GM19328 (cell line): ENCODE measurements around the gene FAM3C.

Source experiments
- ATAC-seq: cut with Tn5 transposase; IDR thresholded peaks from one replicate; pipeline ENCODE4 v1.9.1; 2021; ENCODE audit warnings: mild to moderate bottlenecking, moderate library complexity; ENCODE audit not compliant: unreplicated experiment

FAM3C gene

DNA sequence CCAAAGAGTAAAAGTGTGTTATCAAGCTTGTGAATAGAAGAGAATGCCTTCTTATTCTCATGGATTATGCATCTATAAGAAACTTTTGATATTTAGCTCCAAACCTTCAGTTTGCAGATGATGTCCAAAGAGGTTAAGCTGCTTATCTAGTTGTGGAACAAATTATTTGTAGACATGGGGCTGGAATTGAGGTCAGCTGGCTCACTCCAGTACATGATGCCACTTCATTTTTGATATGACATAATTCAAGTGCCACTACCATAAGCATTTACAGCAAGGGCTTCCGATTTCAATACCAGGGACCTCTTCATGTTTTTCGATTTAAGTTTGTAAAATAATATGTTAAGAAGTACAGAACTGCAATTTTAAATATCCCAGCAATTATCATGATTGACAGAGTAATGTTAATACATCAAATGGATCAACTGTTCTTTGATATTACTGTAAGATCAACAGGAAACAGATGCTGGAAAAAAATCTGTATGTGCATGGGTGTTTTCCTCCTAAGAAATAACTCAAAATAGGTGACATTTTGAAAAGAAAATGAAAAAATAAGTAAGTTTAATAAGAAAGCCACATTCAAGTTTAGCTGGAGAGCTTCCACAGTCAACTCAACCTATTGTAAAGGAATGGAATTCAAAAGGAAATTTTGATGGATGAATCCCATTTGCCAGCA, 12.7 kb downstream of the FAM3C start:
- ATAC-seq = no peak

DNA sequence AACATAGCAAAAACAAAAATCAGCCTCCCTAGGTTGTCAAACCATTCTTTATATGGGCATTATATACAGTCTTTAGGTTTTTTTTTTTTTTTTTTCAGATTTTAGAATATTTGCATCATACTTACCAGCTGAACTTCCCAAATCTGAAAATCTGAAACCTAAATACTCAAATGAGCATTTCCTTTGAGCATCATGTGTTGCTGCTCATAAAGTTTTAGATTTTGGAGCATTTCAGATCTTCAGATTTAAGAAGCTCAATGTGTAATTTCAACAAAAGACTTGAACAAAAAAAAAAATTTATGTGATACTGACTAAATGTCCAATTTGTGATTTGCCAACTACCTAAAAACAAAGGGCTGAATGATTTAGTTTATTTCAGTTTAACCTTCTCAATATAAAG, 13.6 kb downstream of the FAM3C start:
- no peak for ATAC-seq

DNA sequence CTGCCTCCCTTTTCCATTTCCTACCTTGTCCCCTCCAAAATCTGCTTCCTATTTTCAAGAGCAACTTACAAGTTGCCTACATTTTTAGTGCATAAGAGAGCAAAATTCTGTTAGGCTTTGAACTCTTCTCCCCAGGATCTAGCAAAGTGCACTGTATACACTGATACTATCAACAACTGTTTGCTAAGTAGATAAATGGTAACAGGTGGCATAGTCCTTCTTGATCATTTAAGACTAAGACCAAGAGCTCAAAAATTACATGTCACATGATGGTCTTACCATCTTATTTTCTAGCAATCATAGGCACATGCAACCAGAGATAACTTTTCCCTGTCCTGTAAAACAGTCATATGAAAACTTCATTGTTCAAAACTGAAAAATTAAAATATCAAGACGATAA, 16.2 kb downstream of the FAM3C start:
- ATAC-seq = no peak

DNA sequence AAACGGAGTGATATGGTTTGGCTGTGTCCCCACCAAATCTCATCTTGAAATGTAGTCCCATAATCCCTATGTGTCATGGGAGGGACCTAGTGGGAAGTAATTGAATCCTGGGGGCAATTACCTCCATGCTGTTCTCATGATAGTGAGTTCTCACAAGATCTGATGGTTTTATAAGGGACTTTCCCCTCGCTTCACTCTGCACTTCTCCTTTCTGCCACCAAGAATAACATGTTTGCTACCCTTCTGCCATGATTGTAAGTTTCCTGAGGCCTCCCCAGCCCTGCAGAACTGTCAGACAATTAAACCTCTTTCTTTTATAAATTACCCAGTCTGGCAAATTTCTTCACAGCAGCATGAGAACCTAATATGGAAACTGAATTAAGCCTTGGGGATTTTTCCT, 19.1 kb downstream of the FAM3C start:
- no peak for ATAC-seq

DNA sequence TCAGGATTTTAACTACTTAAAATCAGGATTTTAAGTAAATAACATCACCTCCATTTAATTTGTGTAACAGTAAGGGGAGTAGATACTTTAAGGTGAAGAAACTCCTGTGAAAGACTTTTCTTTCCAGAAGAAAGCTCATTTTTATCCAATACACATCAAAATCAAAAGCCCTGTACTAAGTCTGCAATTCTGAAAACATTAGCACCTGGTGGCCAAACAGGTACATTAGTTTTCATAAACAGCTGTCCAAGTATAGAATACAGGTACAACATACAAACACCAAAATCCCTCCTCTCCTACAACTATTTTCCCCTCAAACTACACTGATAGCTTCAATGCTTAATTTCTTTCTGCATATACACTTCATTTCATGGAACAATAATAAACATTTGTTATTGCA, 22.9 kb downstream of the FAM3C start:
- ATAC-seq = no peak

DNA sequence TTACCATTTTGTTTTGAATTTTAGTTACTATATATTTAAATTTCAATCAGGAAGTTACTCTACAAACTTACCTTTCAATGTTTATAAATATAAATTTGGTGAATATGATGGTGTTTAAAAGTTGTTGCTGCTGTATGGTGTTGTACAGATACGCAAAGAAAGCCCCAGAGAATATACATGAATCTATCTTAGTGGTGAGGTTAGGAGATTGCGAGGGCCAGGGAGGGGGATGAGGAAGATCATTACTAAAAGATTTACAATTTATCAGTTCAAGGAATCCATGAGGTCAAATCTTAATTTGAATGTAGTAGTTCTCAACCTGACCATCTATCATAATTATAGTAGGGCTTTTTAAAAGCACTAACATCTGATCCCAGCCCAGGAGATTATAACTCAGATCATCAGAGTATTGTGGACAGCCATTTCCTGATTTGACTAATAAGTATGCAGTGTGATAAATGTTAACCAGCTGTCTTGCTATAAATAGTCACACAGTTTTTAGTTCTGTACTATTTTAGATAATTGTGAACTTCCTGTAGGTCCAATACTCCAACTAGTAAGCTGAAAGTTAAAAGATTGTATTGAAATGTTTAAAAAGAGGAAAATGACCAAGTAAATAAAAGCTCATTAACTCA, 23.6 kb downstream of the FAM3C start:
- ATAC-seq = peak; percentile 82

DNA sequence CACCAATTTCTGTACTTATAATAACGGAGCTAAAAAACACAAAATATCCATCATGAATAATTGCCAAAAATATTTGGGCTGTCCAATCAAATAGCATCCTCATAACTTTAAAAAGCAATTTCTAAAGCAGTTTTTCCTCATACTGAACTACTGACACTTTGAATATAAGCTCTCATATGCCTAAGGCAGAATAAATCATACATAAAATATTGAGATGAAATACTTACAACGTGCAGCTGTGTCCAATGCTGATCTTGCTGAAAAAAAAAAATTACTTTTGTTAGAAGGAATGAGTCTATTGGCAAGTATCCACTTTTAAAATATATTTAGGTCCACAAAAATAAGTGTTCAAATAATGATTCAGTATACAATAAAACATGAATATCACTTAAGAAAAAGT, 24.2 kb downstream of the FAM3C start:
- ATAC-seq = no peak

DNA sequence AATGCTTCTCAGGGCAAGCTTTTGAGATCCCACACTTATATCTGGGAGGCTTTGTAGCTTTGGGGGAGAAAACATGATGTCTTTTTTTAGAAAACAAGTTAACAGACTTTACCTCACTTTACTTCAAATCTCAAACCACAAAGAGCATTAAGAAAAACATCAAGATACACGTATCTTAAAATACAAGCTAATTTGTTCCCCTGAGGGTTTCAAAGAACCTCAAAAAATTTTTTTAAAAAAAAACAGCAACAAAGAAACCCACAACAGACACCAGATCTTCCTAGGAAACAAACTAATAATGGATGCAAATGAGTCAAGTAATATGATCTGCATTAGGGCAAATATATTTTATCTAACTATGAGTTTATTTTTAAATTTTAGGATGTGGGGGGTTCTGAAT, 24.7 kb downstream of the FAM3C start:
- ATAC-seq = no peak

DNA sequence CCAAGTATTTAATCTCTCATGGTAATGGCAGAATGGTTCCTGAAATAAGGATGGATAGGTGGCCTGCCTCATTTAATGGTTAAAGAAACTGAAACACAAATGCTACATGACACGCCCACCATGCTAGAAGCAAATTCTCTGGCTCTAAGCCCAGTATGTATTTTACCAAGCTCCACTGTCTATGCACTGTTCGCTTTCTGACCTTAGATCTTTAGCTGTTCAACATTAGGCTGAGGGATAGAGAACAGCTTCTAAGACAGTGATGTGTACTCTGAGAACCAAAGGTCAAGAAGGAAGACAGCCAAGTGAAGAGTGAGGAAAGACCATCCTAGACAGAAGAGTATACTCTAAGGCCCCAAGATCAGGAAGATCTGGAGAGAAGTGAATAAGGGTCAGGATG, 26.6 kb downstream of the FAM3C start:
- no peak for ATAC-seq

DNA sequence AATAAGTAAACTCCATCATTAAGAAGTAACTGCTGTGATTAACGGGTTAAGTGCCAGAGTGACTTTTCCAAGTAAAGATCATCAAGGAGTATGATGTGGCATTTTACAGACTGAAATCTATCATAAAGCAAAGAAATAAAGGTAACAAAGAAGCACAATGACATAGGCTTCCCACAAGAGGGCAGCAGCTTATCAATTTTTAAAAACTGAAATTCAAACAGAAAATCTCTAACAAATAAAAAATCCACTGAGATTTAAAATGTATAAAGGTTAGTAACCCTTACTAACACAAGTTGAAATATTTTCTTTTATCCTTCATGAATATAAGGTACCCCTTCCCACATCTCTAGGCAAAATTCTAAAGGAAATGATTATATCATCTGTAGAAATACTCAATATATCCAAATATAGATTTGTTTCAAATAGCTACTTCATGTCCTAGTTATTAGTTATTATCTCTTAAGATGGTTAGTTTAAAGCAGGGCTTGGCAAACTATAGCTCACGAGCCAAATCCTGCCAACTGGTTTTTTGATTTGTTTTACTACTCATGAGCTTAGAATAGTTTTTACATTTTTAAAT, 29.2 kb downstream of the FAM3C start:
- ATAC-seq = no peak

DNA sequence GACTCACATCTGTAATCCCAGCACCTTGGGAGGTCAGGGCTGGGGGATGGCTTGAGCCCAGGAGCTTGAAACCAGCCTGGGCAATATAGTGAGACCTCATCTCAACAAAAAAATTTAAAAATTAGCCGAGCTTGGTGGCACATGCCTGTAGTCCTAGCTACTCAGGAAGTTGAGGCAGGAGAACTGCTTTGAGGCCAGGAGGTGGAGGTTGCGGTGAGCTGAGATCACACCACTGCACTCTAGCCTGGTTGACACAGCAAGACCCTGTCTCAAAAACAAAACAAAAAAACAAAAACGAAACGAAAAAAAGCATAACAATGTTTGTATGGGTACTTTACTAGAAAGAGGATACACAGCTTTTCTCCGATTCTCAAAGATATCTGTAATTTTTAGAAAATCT, 35.5 kb downstream of the FAM3C start:
- no peak for ATAC-seq

DNA sequence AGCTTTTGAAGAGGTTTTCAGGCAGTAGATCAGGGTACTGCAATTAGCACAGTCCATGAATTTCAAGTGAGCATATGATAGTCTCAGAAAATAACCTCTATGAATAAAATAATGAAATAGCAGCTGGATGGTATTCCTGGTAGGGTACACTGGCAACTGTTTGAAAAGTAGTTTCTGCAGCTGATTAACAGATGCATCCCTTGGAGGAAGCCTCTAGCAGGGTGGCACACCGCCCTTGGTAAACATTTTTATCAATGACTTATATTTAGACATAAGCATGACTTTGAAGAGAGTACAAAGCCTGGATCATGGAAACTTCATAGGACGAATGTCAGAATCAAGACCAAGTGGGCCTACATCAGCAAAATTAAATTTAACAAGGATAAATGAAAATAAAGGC, 40.5 kb downstream of the FAM3C start:
- no peak for ATAC-seq

DNA sequence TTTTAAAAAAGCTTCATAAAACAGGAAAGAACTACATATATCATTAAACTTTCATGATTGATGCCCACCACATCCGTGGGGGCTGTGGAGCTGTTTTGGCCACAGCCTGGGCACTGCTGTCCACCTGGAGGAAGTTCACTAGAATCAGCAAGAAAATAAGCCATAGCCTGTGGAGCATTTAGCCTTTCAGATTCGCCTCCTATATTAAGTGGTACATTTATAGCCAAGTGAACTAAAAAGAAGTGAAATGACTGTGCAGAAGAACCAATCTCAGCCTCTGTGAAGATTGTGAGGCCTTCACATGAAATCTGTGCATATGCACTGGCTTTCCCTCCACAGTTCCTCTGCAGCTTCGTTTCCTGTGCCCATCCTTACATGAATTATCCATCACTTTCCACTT, 43.8 kb downstream of the FAM3C start:
- ATAC-seq = no peak

DNA sequence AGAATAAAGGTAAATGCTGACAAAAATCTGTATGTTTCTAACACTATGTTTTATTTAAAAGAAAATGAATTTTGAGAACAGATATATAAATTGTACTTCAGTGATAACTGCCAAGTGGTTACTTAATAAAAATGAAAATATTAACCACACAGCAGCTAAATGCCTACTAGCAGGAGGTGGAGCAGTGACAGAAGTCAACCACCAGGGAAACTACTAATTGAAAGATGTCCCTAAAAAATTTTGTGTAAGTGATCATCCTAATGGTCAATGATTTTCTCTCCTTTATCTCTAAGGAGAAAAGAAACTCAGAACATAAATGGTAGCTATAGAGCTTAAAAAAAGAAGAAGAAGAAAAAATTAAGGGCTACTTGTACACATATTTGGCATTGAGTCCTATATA, 44.4 kb downstream of the FAM3C start:
- ATAC-seq = no peak

DNA sequence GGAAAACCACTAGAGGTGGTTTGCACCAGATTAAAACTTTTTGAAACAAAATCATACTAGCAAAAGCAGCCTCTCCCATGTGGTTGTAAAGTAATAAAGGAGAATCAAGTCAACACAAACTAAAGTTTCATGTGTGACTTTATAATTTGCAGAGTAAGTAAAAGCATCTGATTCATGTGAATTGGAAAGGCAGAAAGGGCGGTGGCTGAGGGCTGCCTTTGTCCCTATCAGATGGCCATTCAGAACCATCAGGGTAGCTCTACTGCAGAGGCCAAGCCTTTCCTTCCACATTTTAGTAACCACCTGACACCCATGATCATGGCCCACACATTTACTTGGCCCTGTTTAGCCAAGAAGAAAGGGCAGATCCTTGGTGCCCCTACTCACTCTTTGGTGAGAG, 51.6 kb downstream of the FAM3C start:
- ATAC-seq = no peak

DNA sequence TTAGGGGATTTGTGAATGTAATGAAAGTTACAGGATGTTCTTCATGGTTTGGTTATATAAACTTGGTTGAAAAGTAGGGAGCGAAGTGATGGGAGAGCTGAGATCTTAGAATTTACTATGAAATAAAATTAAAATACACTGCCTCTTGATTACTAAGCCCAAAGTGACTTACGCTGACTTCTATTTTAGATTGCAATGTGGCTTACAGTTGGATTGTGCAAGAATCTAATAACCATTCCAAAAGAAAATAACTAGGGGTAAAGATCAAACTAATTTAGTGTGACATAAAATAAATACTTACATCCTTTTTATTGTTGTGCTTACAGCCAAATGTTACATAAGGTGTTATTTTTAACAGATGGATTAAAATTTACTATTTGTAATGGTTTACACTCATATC, 52.0 kb downstream of the FAM3C start:
- no peak for ATAC-seq

DNA sequence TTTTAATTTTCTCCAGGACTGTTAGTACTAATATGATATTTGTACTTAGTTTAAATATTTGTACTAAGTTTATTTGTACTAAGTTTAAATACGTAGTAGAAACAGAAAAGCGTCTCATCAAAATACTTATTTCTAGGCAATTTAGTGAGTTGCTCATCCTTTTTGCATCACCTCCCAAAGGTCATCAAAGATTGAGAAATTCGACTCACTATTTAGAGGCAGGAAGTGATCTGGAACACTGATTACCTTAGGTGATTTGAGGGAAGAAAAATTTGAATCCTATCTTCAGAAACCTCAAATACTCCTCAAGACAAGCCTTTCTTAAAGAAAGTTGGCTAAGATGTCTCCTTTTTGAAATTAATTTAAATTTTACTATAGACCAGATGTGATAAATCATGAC, 52.8 kb downstream of the FAM3C start:
- no peak for ATAC-seq

DNA sequence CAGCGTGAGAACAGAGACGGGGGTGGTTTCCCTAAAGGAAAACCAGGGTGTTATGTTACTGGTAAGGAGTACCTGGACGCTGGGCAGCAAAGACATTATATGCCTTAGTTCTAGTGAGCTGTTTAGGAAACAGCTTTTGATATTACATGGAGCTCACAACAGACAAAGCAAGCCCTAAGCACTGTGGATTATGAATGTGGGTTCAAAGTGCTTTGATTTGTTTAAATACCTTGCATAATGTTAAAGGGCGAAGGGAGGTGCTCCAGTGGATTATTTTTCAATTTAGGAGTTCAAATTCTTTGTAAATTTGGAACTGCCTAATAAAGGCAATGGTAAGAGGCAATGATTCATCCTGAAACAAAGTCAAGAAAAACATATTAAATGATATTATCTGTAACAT, 53.5 kb downstream of the FAM3C start:
- no peak for ATAC-seq

DNA sequence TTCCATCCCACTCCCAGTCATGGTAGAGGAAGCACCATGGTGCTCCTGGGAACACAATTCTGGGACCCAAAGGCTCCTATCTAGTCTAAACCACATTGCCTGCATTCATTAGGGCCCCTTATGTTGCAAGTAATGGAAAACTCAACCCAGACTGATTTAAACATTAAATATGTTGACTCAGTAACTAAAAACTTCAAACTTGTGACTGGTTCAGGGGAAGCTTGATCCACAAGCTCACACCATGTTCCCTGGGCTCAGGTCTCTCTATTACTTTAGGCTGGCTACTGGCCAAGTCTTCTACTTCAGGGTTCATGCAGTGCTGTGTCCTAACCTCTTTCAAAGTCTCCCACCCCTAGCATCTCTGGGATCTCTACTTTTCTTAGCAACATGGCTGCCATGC, 54.2 kb downstream of the FAM3C start:
- ATAC-seq = no peak

DNA sequence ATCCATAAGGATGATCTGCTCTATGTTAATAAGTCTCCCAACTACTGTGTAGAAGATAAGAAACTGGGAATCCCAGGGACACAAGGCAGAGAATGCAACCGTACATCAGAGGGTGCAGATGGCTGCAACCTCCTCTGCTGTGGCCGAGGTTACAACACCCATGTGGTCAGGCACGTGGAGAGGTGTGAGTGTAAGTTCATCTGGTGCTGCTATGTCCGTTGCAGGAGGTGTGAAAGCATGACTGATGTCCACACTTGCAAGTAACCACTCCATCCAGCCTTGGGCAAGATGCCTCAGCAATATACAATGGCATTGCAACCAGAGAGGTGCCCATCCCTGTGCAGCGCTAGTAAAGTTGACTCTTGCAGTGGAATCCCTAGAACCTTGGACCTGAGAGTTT, 57.0 kb downstream of the FAM3C start:
- ATAC-seq = no peak

DNA sequence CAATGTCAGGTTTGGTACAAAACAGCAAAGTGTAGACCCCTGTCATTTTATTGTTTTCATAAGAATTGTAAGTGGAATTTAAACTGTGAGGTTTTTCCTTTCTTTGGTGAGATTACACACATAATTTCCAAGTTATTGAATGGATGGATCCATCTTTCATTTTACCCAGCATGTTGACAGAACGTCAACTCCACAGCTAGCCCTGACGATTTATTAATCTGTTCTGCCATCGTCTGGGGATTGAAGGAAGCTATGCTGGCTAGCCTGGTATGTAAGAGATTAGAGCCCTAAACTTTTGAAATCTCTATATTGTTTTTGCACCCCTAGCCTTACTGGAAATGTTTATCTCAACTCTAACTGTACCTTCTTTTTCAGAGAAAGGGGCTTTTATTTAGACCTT, 58.7 kb downstream of the FAM3C start:
- ATAC-seq = no peak

DNA sequence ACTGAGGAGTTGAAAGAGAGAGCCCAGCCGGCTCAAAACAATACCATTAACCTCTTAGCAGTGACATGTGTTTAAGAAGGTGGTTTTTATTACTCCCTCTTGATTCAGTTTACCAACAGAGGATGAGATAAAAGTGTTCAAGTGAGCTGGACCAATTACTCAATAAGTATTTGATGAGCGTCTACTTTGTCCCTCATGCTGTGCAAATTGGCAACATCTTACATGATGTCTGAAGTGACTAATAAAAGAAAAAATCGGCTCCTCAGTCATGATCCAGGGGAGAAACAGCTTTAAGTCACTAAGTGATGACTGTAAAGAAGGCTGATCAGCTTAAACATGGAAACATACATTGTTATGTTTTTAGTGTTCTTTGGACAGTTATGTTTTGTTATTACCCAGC, 59.5 kb downstream of the FAM3C start:
- ATAC-seq = no peak
